Measurements from ENCODE around the gene ANKRD12.

DNA sequence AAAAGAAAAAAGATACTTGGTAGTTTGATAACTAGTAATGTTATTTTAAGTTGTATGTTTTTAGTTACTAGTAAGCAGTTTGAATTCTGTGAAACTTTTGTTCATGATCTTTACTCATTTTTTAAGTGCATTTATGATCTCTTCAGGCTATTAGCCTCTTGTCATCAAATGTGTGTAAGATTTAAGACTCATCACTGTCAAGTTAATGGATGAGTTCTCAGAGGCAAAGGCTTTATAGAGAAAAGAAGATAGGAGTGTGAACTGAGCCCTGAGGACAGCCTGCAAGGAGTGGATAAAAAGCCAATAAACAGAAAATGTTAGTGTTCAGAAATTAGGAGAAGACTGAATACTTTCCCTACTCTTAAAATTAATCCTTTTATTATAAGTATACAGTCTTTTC is 20.6 kb upstream of the ANKRD12 start:
- TF ChIP-seq, protein P1, sequence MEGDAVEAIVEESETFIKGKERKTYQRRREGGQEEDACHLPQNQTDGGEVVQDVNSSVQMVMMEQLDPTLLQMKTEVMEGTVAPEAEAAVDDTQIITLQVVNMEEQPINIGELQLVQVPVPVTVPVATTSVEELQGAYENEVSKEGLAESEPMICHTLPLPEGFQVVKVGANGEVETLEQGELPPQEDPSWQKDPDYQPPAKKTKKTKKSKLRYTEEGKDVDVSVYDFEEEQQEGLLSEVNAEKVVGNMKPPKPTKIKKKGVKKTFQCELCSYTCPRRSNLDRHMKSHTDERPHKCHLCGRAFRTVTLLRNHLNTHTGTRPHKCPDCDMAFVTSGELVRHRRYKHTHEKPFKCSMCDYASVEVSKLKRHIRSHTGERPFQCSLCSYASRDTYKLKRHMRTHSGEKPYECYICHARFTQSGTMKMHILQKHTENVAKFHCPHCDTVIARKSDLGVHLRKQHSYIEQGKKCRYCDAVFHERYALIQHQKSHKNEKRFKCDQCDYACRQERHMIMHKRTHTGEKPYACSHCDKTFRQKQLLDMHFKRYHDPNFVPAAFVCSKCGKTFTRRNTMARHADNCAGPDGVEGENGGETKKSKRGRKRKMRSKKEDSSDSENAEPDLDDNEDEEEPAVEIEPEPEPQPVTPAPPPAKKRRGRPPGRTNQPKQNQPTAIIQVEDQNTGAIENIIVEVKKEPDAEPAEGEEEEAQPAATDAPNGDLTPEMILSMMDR (tag by site-specific recombination; IDR thresholded peaks at IDR 0.05): no peak
- TF ChIP-seq ZNF23 (tag by site-specific recombination; IDR thresholded peaks at IDR 0.05; ENCODE audit: borderline replicate concordance) (no peak), ZNF274 (IDR thresholded peaks at IDR 0.05; ENCODE audit: low read length) (no peak), ZNF274 (tag by site-specific recombination; IDR thresholded peaks at IDR 0.05; ENCODE audit: borderline replicate concordance) (no peak), ZBTB8A (tag by site-specific recombination; IDR thresholded peaks at IDR 0.05) (no peak), ZNF140 (tag by site-specific recombination; IDR thresholded peaks at IDR 0.05) (no peak), ZSCAN30 (tag by site-specific recombination; IDR thresholded peaks at IDR 0.05) (no peak), ZNF214 (tag by site-specific recombination; IDR thresholded peaks at IDR 0.05; ENCODE audit: borderline replicate concordance) (no peak)
- TF ChIP-seq, protein P2, sequence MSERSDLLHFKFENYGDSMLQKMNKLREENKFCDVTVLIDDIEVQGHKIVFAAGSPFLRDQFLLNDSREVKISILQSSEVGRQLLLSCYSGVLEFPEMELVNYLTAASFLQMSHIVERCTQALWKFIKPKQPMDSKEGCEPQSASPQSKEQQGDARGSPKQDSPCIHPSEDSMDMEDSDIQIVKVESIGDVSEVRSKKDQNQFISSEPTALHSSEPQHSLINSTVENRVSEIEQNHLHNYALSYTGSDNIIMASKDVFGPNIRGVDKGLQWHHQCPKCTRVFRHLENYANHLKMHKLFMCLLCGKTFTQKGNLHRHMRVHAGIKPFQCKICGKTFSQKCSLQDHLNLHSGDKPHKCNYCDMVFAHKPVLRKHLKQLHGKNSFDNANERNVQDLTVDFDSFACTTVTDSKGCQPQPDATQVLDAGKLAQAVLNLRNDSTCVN (tag by site-specific recombination; optimal IDR thresholded peaks at IDR 0.05): no peak
- TF ChIP-seq, protein P3, sequence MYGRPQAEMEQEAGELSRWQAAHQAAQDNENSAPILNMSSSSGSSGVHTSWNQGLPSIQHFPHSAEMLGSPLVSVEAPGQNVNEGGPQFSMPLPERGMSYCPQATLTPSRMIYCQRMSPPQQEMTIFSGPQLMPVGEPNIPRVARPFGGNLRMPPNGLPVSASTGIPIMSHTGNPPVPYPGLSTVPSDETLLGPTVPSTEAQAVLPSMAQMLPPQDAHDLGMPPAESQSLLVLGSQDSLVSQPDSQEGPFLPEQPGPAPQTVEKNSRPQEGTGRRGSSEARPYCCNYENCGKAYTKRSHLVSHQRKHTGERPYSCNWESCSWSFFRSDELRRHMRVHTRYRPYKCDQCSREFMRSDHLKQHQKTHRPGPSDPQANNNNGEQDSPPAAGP (tag by site-specific recombination; IDR thresholded peaks at IDR 0.05): no peak
- TF ChIP-seq, protein P4, sequence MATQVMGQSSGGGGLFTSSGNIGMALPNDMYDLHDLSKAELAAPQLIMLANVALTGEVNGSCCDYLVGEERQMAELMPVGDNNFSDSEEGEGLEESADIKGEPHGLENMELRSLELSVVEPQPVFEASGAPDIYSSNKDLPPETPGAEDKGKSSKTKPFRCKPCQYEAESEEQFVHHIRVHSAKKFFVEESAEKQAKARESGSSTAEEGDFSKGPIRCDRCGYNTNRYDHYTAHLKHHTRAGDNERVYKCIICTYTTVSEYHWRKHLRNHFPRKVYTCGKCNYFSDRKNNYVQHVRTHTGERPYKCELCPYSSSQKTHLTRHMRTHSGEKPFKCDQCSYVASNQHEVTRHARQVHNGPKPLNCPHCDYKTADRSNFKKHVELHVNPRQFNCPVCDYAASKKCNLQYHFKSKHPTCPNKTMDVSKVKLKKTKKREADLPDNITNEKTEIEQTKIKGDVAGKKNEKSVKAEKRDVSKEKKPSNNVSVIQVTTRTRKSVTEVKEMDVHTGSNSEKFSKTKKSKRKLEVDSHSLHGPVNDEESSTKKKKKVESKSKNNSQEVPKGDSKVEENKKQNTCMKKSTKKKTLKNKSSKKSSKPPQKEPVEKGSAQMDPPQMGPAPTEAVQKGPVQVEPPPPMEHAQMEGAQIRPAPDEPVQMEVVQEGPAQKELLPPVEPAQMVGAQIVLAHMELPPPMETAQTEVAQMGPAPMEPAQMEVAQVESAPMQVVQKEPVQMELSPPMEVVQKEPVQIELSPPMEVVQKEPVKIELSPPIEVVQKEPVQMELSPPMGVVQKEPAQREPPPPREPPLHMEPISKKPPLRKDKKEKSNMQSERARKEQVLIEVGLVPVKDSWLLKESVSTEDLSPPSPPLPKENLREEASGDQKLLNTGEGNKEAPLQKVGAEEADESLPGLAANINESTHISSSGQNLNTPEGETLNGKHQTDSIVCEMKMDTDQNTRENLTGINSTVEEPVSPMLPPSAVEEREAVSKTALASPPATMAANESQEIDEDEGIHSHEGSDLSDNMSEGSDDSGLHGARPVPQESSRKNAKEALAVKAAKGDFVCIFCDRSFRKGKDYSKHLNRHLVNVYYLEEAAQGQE (tag by site-specific recombination; IDR thresholded peaks at IDR 0.05): no peak
- TF ChIP-seq, protein P5, sequence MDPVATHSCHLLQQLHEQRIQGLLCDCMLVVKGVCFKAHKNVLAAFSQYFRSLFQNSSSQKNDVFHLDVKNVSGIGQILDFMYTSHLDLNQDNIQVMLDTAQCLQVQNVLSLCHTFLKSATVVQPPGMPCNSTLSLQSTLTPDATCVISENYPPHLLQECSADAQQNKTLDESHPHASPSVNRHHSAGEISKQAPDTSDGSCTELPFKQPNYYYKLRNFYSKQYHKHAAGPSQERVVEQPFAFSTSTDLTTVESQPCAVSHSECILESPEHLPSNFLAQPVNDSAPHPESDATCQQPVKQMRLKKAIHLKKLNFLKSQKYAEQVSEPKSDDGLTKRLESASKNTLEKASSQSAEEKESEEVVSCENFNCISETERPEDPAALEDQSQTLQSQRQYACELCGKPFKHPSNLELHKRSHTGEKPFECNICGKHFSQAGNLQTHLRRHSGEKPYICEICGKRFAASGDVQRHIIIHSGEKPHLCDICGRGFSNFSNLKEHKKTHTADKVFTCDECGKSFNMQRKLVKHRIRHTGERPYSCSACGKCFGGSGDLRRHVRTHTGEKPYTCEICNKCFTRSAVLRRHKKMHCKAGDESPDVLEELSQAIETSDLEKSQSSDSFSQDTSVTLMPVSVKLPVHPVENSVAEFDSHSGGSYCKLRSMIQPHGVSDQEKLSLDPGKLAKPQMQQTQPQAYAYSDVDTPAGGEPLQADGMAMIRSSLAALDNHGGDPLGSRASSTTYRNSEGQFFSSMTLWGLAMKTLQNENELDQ (tag by site-specific recombination; IDR thresholded peaks at IDR 0.05; ENCODE audit: low read depth): no peak

All from HEK293 (cell line).